ENCODE measurements around the gene LGSN.
"Not testable (repeated sequence)": the region's sequence is repeated elsewhere in the genome, so short reads cannot be mapped to it uniquely, and the experiment has no call there.

The LGSN gene

DNA sequence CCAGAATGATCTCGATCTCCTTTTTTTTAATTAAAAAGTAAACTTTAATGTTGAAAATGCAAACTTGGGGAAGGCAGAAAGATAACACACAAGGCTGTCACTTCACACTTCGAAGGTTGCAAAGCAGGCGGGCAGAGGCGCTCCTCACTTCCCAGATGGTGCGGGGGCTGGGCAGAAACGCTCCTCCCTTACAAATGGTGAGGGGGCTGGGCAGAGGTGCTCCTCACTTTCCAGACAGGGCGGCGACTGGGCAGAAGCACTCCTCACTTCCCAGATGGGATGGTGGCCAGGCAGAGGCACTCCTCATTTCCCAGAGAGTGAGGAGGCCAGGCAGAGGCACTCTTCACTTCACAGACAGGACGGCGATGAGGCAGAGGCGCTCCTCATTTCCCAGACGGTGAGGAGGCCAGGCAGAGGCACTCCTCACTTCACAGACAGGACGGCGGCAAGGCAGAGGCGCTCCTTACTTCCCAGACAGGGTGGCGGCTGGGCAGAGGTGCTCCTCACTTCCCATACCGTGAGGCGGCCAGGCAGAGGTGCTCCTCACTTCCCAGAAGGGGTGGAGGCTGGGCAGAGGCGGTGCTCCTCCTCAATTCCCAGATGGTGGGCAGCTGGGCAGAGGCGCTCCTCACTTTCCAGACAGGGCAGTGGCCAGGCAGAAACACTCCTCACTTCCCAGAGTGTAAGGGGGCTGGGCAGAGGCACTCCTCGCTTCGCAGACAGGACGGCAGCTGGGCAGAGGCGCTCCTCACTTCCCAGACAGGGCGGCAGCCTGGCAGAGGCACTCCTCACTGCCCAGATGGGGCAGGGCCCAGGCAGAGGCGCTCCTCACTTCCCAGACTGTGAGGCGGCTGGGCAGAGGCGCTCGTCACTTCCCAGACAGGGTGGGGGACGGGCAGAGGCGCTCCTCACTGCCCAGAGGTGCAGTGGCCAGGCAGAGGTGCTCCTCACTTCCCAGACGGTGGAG, 91.6 kb downstream of the LGSN start:
- DNase-seq: not testable (repeated sequence)

DNA sequence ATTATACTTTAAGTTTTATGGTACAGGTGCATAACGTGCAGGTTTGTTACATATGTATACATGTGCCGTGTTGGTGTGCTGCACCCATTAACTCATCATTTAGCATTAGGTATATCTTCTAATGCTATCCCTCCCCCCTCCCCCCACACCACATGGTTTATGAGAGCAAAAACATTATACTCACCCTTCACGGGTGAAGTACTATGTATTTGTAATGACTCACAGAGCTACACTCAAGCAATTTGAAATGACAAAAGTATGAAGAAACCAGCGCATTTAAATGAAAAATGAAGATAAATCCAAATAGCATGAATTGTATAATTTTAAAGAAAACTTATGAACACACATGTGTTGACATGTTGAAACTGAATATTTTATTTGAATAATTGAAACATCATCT, 93.8 kb downstream of the LGSN start:
- DNase-seq: not testable (repeated sequence)
